ENCODE data around the gene F10.
"Not testable (repeated sequence)": the region's sequence is repeated elsewhere in the genome, so short reads cannot be mapped to it uniquely, and the experiment has no call there.

The F10 gene

DNA sequence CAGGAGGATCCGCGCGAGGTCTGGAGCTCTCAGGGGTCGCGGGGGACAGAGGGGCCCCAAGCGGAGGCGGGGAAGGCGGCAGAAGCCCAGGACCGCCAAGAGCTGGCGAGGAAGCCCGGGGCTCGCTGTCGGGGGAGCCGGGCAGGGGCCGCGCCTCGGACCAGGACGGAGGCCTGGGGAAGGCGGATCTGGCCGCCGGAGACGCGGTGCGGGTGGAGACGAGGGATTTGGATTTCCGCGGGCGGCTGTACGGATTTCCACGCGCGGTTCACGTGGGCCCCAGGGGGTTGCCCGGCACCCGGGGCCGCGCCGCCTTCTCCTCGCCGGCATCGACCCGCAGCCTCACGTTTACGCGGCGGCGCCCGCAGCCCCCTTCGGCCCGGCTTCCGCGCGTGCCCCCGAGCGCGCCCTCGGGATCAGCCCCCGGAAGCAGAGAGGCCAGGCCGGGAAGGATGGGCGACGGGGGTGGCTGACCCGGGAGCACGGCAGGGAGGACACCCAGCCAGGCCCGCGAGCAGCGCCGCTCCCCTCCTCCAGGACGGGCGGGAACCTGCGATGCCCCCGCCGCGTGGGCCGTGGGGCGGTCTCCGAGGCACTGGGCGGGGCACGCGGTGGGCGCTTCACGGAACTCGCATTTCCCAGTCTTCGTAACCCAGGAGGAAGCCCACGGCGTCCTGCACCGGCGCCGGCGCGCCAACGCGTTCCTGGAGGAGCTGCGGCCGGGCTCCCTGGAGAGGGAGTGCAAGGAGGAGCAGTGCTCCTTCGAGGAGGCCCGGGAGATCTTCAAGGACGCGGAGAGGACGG lies 12.3 kb upstream of the F10 start:
- no peak for DNase-seq (ENCODE audit: insufficient read length, low spot score)
- TF ChIP-seq, protein P1, sequence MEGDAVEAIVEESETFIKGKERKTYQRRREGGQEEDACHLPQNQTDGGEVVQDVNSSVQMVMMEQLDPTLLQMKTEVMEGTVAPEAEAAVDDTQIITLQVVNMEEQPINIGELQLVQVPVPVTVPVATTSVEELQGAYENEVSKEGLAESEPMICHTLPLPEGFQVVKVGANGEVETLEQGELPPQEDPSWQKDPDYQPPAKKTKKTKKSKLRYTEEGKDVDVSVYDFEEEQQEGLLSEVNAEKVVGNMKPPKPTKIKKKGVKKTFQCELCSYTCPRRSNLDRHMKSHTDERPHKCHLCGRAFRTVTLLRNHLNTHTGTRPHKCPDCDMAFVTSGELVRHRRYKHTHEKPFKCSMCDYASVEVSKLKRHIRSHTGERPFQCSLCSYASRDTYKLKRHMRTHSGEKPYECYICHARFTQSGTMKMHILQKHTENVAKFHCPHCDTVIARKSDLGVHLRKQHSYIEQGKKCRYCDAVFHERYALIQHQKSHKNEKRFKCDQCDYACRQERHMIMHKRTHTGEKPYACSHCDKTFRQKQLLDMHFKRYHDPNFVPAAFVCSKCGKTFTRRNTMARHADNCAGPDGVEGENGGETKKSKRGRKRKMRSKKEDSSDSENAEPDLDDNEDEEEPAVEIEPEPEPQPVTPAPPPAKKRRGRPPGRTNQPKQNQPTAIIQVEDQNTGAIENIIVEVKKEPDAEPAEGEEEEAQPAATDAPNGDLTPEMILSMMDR (IDR thresholded peaks at IDR 0.05; ENCODE audit: insufficient read depth, missing control alignments) = no peak
- FAIRE-seq = no peak

DNA sequence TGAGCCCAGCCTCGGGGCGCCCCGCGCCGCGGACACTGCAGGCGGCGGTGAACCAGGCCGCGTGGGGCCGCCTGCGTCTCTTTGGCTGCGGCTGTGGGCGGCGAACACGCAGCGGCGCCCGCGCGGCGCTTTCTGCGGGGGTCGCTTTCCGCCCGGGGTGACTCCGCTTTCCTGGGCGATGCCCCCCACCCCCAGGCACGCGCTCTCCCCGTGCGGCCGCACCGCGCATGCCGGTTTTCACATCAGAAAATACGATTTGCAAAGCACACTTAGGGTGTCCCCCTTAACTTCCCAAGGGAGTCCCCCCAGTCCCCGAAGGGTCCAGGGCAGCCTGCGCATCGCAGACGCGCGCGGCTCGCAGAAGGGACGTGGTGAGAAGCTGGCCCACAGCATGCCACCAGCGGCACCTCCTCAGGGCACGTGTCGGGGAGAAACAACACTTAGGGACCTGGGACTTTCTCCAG lies 11.7 kb upstream of the F10 start:
- TF ChIP-seq, protein P1 (IDR thresholded peaks at IDR 0.05; ENCODE audit: insufficient read depth, missing control alignments) = no peak
- no peak for FAIRE-seq
- no peak for DNase-seq (ENCODE audit: insufficient read length, low spot score)

DNA sequence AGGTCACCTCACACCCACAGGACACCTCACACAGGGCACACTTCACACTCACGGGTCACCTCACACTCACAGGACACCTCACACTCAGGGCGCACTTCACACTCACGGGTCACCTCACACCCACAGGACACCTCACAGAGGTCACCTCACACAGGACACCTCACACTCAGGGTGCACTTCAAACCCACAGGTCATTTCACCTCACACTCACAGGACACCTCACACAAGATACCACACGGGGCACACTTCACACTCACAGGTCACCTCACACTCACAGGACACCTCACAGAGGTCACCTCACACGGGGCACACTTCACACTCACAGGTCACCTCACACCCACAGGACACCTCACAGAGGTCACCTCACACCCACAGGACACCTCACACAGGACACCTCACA lies 10.8 kb upstream of the F10 start:
- not testable (repeated sequence) for FAIRE-seq; DNase-seq (ENCODE audit: insufficient read length, low spot score)

GRCh38 chr13:113112475-113112874 lies 10.1 kb upstream of the F10 start:
- not testable (repeated sequence) for DNase-seq (ENCODE audit: insufficient read length, low spot score); FAIRE-seq

GRCh38 chr13:113112893-113113845 lies 9.4 kb upstream of the F10 start:
- TF ChIP-seq, protein P1 (IDR thresholded peaks at IDR 0.05; ENCODE audit: insufficient read depth, missing control alignments) = no peak
- DNase-seq (ENCODE audit: insufficient read length, low spot score) (no peak), FAIRE-seq (no peak)

- FAIRE-seq = no peak
- TF ChIP-seq, protein P1 (IDR thresholded peaks at IDR 0.05; ENCODE audit: insufficient read depth, missing control alignments) = no peak
These were observed 8.7 kb upstream of the F10 start for GRCh38 chr13:113113846-113114271.

GRCh38 chr13:113114511-113115362 lies 7.9 kb upstream of the F10 start:
- TF ChIP-seq, protein P1 (IDR thresholded peaks at IDR 0.05; ENCODE audit: insufficient read depth, missing control alignments) = no peak
- no peak for DNase-seq (ENCODE audit: insufficient read length, low spot score)
- no peak for FAIRE-seq

More at GRCh38 chr13:113113846-113114271, 8.7 kb upstream of the F10 start:
- no peak for DNase-seq (ENCODE audit: insufficient read length, low spot score)

All from D721Med (cell line).